H9 (cell line): Measurements from ENCODE around the gene ANXA3. TPM values are rescaled to one million over a fixed set of nuclear protein-coding genes. Genes with fewer than 3 reads are reported as not detected.

Source experiments
- DNase-seq: peaks from one replicate; pipeline ENCODE4 v3.0.0-alpha.2; 2017
- H2AFZ ChIP-seq: one replicate; pipeline ENCODE4 v1.6.1; 2013; ENCODE audit warnings: mild to moderate bottlenecking, low read length, control low read depth, moderate library complexity
- H2AK5ac ChIP-seq: 2 replicates; pipeline ENCODE4 v1.6.1; 2013; ENCODE audit warnings: low read length, control low read depth, mixed read lengths; ENCODE audit not compliant: insufficient read length
- H2BK120ac ChIP-seq: one replicate; pipeline ENCODE4 v1.6.1; 2013; ENCODE audit warnings: low read depth, mild to moderate bottlenecking, low read length, control low read depth, inconsistent platforms; ENCODE audit not compliant: poor library complexity, severe bottlenecking
- H2BK12ac ChIP-seq: 2 replicates; pipeline ENCODE4 v1.6.1; 2013; ENCODE audit warnings: low read length, control low read depth, mixed read lengths, low read depth; ENCODE audit not compliant: insufficient read length
- H2BK15ac ChIP-seq: 2 replicates; pipeline ENCODE4 v1.6.1; 2013; ENCODE audit warnings: low read depth, low read length, control low read depth
- H2BK20ac ChIP-seq: one replicate; pipeline ENCODE4 v1.6.1; 2013; ENCODE audit warnings: low read depth, mild to moderate bottlenecking, low read length, control low read depth, inconsistent platforms; ENCODE audit not compliant: poor library complexity, severe bottlenecking
- H2BK5ac ChIP-seq: 2 replicates; pipeline ENCODE4 v1.6.1; 2013; ENCODE audit warnings: low read length, control low read depth, mixed read lengths; ENCODE audit not compliant: insufficient read length
- H3K14ac ChIP-seq: 2 replicates; pipeline ENCODE4 v1.6.1; 2013; ENCODE audit warnings: low read length, control low read depth; ENCODE audit not compliant: insufficient read depth
- H3K18ac ChIP-seq: 2 replicates; pipeline ENCODE4 v1.6.1; 2013; ENCODE audit warnings: low read depth, mild to moderate bottlenecking, mixed read lengths, low read length, control low read depth; ENCODE audit not compliant: insufficient read length
- H3K23ac ChIP-seq: 2 replicates; pipeline ENCODE4 v1.6.1; 2013; ENCODE audit warnings: low read length, control low read depth, mixed read lengths, low read depth; ENCODE audit not compliant: insufficient read length
- H3K23me2 ChIP-seq: 2 replicates; pipeline ENCODE4 v1.6.1; 2013; ENCODE audit warnings: low read depth, mild to moderate bottlenecking, mixed read lengths, low read length, control low read depth; ENCODE audit not compliant: insufficient read length, poor library complexity, severe bottlenecking
- H3K27ac ChIP-seq: 2 replicates; pipeline ENCODE4 v1.5.1; 2013; ENCODE audit warnings: low read length, control low read depth, mixed read lengths, low read depth; ENCODE audit not compliant: insufficient read length
- H3K27me3 ChIP-seq: 2 replicates; pipeline ENCODE4 v1.6.1; 2013; ENCODE audit warnings: low read length, control low read depth, inconsistent platforms; ENCODE audit not compliant: insufficient read depth
- H3K4ac ChIP-seq: 2 replicates; pipeline ENCODE4 v1.6.1; 2013; ENCODE audit warnings: low read depth, mild to moderate bottlenecking, control low read depth, inconsistent platforms, low read length, moderate library complexity
- H3K4me1 ChIP-seq: 2 replicates; pipeline ENCODE4 v1.6.1; 2013; ENCODE audit warnings: low read length, control low read depth, inconsistent platforms; ENCODE audit not compliant: insufficient read depth
- H3K4me2 ChIP-seq: 2 replicates; pipeline ENCODE4 v1.6.1; 2013; ENCODE audit warnings: low read length, control low read depth, mixed read lengths; ENCODE audit not compliant: insufficient read length, insufficient read depth
- H3K56ac ChIP-seq: 2 replicates; pipeline ENCODE4 v1.6.1; 2013; ENCODE audit warnings: low read depth, mild to moderate bottlenecking, mixed read lengths, low read length, control low read depth; ENCODE audit not compliant: insufficient read length
- H3K79me1 ChIP-seq: 2 replicates; pipeline ENCODE4 v1.6.1; 2013; ENCODE audit warnings: low read depth, mild to moderate bottlenecking, moderate library complexity, low read length, control low read depth, inconsistent platforms; ENCODE audit not compliant: insufficient read depth, poor library complexity, severe bottlenecking
- H3K79me2 ChIP-seq: 2 replicates; pipeline ENCODE4 v1.6.1; 2013; ENCODE audit warnings: low read length, control low read depth, inconsistent platforms; ENCODE audit not compliant: insufficient read depth
- H3K9ac ChIP-seq: 2 replicates; pipeline ENCODE4 v1.6.1; 2013; ENCODE audit warnings: low read length, control low read depth, mixed read lengths; ENCODE audit not compliant: insufficient read length; ENCODE audit errors: extremely low read depth
- H3K9me3 ChIP-seq: one replicate; pipeline ENCODE4 v1.6.1; 2013; ENCODE audit warnings: low read depth, low read length, inconsistent platforms; ENCODE audit not compliant: control insufficient read depth
- H3T11ph ChIP-seq: one replicate; pipeline ENCODE4 v1.6.1; 2013; ENCODE audit warnings: mild to moderate bottlenecking, low read length, control low read depth, inconsistent platforms
- H4K20me1 ChIP-seq: one replicate; pipeline ENCODE4 v1.6.1; 2013; ENCODE audit not compliant: control insufficient read depth, insufficient read length, insufficient read depth
- H4K5ac ChIP-seq: 2 replicates; pipeline ENCODE4 v1.6.1; 2013; ENCODE audit warnings: low read depth, mild to moderate bottlenecking, mixed read lengths, low read length, control low read depth; ENCODE audit not compliant: insufficient read length
- H4K8ac ChIP-seq: replicated peaks from 2 replicates; pipeline ENCODE4 v1.6.1; 2013; ENCODE audit warnings: low read length, control low read depth, mixed read lengths, low read depth; ENCODE audit not compliant: insufficient read length
- H4K91ac ChIP-seq: 2 replicates; pipeline ENCODE4 v1.6.1; 2013; ENCODE audit warnings: low read depth, mild to moderate bottlenecking, moderate library complexity, mixed read lengths, low read length, control low read depth; ENCODE audit not compliant: insufficient read length
- H3K27ac Mint-ChIP-seq, 3 experiments: 2 replicates in 2 of 3; 3 replicates in 1 of 3; pipeline ENCODE4 v1.8.0; 2020 to 2021; ENCODE audit warnings: mixed read lengths in 3 of 3, mild to moderate bottlenecking in 1 of 3, moderate library complexity in 1 of 3
- H3K27me3 Mint-ChIP-seq: 2 replicates; pipeline ENCODE4 v1.8.0; 2021; ENCODE audit warnings: low read depth, mild to moderate bottlenecking, moderate library complexity, mixed read lengths
- H3K36me3 Mint-ChIP-seq, 3 experiments: 2 replicates in 2 of 3; 3 replicates in 1 of 3; pipeline ENCODE4 v1.8.0; 2020 to 2021; ENCODE audit warnings: low read depth in 3 of 3, mixed read lengths in 3 of 3; ENCODE audit not compliant: insufficient read depth in 1 of 3
- H3K4me1 Mint-ChIP-seq, 2 experiments: 2 replicates each; pipeline ENCODE4 v1.8.0; 2020; ENCODE audit warnings: mixed read lengths in 2 of 2
- H3K4me3 Mint-ChIP-seq, 2 experiments: 2 replicates in 1 of 2; 3 replicates in 1 of 2; pipeline ENCODE4 v1.8.0; 2020 to 2021; ENCODE audit warnings: mild to moderate bottlenecking in 2 of 2, mixed read lengths in 2 of 2, moderate library complexity in 1 of 2
- H3K9me3 Mint-ChIP-seq, 2 experiments: 2 replicates in 1 of 2; 3 replicates in 1 of 2; pipeline ENCODE4 v1.8.0; 2020; ENCODE audit warnings: mild to moderate bottlenecking in 2 of 2, mixed read lengths in 2 of 2, moderate library complexity in 1 of 2
- CTCF ChIP-seq: fragments of 200-600 bp; sonication (generic); conservative IDR thresholded peaks from 3 replicates; pipeline ENCODE4 v1.8.0; 2021; ENCODE audit warnings: antibody characterized with exemption, mild to moderate bottlenecking
- WGBS: extraction: QIAGEN DNeasy Blood & Tissue Kit; methylation state at CpG from one replicate; pipeline ENCODE4 v1.1.7; 2013; ENCODE audit warnings: missing lambda C conversion rate, low lambda C conversion rate, mixed read lengths; ENCODE audit not compliant: insufficient read length; ENCODE audit errors: extremely low coverage; 5-methylcytosine and 5-hydroxymethylcytosine counted together
- total RNA-seq: library from RNA; stranded (reverse); gene quantifications from 2 replicates; pipeline ENCODE4 v1.2.1, GENCODE V29; 2021

Gene ANXA3
- total RNA-seq, 1 experiment from 2014 or later, result 20.6 TPM

GRCh38 chr4:78510681-78511080, 40.9 kb upstream of the ANXA3 start:
- Histone ChIP-seq H3K4ac (no peak overlapping the region), H2BK120ac (no peak overlapping the region), H2BK20ac (no peak overlapping the region), H2BK12ac (no peak overlapping the region), H4K91ac (no peak overlapping the region), H3K9ac (no peak overlapping the region), H3K18ac (no peak overlapping the region), H4K8ac (no peak overlapping the region), H3K9me3 (no peaks in the 10 kb centered on the region), H3K4me2 (no peak overlapping the region), H3K4me1 (no peaks in the 10 kb centered on the region), H2AK5ac (no peak overlapping the region), H3K23me2 (no peaks in the 10 kb centered on the region), H3K27me3 (no peaks in the 10 kb centered on the region), H3K56ac (no peak overlapping the region), H2BK5ac (no peak overlapping the region), H4K5ac (no peak overlapping the region), H3K79me1 (no peaks in the 10 kb centered on the region), H2BK15ac (no peak overlapping the region), H4K20me1 (no peaks in the 10 kb centered on the region), H3K23ac (no peak overlapping the region), H3K79me2 (no peaks in the 10 kb centered on the region), H3K14ac (no peak overlapping the region), H3K27ac (no peak overlapping the region), H2AFZ (no peak overlapping the region), H3T11ph (no peak overlapping the region)
- TF ChIP-seq CTCF, result no peak
- DNase-seq, result no peak
- Mint-ChIP-seq H3K27me3 (no peaks in the 10 kb centered on the region), H3K4me1 (peaks cover 10 to 12% of the 10 kb centered on the region in 2 experiments), H3K36me3 (peaks cover 14 to 40% (median 33%) of the 10 kb centered on the region in 3 experiments; a peak in 6 of 7 replicates), H3K4me3 (no peak overlapping the region), H3K9me3 (no peaks in the 10 kb centered on the region), H3K27ac (no peak overlapping the region)
- no CpG with 5 or more reads among the region's 1 CpG for WGBS
